HG03571 (cell line): ENCODE data around the gene SGF29.
"Not testable (repeated sequence)": the region's sequence is repeated elsewhere in the genome, so short reads cannot be mapped to it uniquely, and the experiment has no call there.

Source experiments
- ATAC-seq: cut with Tn5 transposase; IDR thresholded peaks from one replicate; pipeline ENCODE4 v1.9.1; 2021; ENCODE audit not compliant: unreplicated experiment

The SGF29 gene

GRCh38 chr16:28592979-28593553 is 39.3 kb downstream of the SGF29 start:
- no peak for ATAC-seq

- not testable (repeated sequence) for ATAC-seq
Measured at GRCh38 chr16:28595451-28595850, 41.7 kb downstream of the SGF29 start.

GRCh38 chr16:28596115-28596630 is 42.5 kb downstream of the SGF29 start:
- ATAC-seq = no peak

- no peak for ATAC-seq
Measured at GRCh38 chr16:28596840-28597691, 43.3 kb downstream of the SGF29 start, which contains the start of gene SULT1A2. SULT1A2 (minus strand) TSS chr16:28597050; CDS start chr16:28595930, 1,120 bp downstream.

- ATAC-seq = no peak
Measured at GRCh38 chr16:28597692-28598261, 44.1 kb downstream of the SGF29 start.

- peak; percentile 52 for ATAC-seq
Measured at GRCh38 chr16:28599377-28600285, 45.9 kb downstream of the SGF29 start.

GRCh38 chr16:28600965-28601364 is 47.2 kb downstream of the SGF29 start:
- not testable (repeated sequence) for ATAC-seq

- not testable (repeated sequence) for ATAC-seq
Measured at GRCh38 chr16:28601589-28601988, 47.9 kb downstream of the SGF29 start.

- not testable (repeated sequence) for ATAC-seq
Measured at GRCh38 chr16:28602062-28602461, 48.3 kb downstream of the SGF29 start.

- ATAC-seq = no peak
Measured at GRCh38 chr16:28602529-28602928, 48.8 kb downstream of the SGF29 start.

- no peak for ATAC-seq
Measured at GRCh38 chr16:28603381-28604185, 49.9 kb downstream of the SGF29 start.

- no peak for ATAC-seq
Measured at GRCh38 chr16:28604186-28604565, 50.5 kb downstream of the SGF29 start.

GRCh38 chr16:28606291-28607115 is 52.8 kb downstream of the SGF29 start:
- ATAC-seq = no peak

- no peak for ATAC-seq
Measured at GRCh38 chr16:28607116-28607623, 53.5 kb downstream of the SGF29 start.

- not testable (repeated sequence) for ATAC-seq
Measured at GRCh38 chr16:28607681-28608495, 54.2 kb downstream of the SGF29 start.

GRCh38 chr16:28608496-28608808 is 54.7 kb downstream of the SGF29 start:
- ATAC-seq = not testable (repeated sequence)

GRCh38 chr16:28608867-28609596 is 55.3 kb downstream of the SGF29 start:
- not testable (repeated sequence) for ATAC-seq
